ENCODE measurements around the gene DUSP9. TPM values are rescaled to one million over a fixed set of nuclear protein-coding genes. Genes with fewer than 3 reads are reported as not detected.

Gene DUSP9
- polyA plus RNA-seq, 1 donor (not counting 4 experiments of a cell fraction or from before 2014, with no cell fraction given) = 0.47 TPM

- H3K9me1 ChIP-seq (ENCODE audit: control insufficient read depth, extremely low read depth, insufficient read depth, low read length) = no peaks in the 10 kb centered on the region
- no peaks in the 10 kb centered on the region for H3K36me3 ChIP-seq (ENCODE audit: control insufficient read depth in 2 of 2, extremely low read depth in 1 of 2, insufficient read depth in 2 of 2, low read length in 2 of 2)
- FAIRE-seq (no peak), DNase-seq (ENCODE audit: low read depth, low spot score) (no peak)
- dilution Hi-C loops (cut with MboI; ENCODE audit: extremely low pct_ligation_motif_present, low sequenced_read_pairs) = no loop called here
- no peaks in the 10 kb centered on the region for H4K20me1 ChIP-seq (ENCODE audit: control insufficient read depth, extremely low read depth, insufficient read depth, low read length)
- H3K27me3 ChIP-seq (ENCODE audit: control insufficient read depth, extremely low read depth, insufficient read depth, low read length) = peaks cover 67% of the 10 kb centered on the region
- no peak overlapping the region for H3K4me3 ChIP-seq (ENCODE audit: control insufficient read depth in 2 of 3, extremely low read depth in 1 of 3, insufficient read depth in 2 of 3, low read depth in 1 of 3, low read length in 3 of 3)
- peak; percentile 23 for TF ChIP-seq EZH2 (IDR thresholded peaks at IDR 0.05; ENCODE audit: low read length)
- no peak for TF ChIP-seq CTCF (optimal IDR thresholded peaks at IDR 0.05 in 1 of 3, IDR thresholded peaks at IDR 0.05 in 1 of 3, conservative IDR thresholded peaks at IDR 0.05 in 1 of 3; ENCODE audit: extremely low read depth in 1 of 3, insufficient read depth in 2 of 3, low read length in 3 of 3)
- peaks cover 1% of the 10 kb centered on the region for H3K9me3 ChIP-seq (ENCODE audit: control insufficient read depth, low read depth, low read length)
- no peak overlapping the region for H2AFZ ChIP-seq (ENCODE audit: control insufficient read depth, low read length)
- H3K9ac ChIP-seq (ENCODE audit: control insufficient read depth, extremely low read depth, insufficient read depth, low read length) = no peak overlapping the region
- no peaks in the 10 kb centered on the region for H3K79me2 ChIP-seq (ENCODE audit: control insufficient read depth, insufficient read depth, low read length)
- peaks cover 9% of the 10 kb centered on the region for H3K4me1 ChIP-seq (ENCODE audit: control insufficient read depth, extremely low read depth, insufficient read depth, low read length)
- H3K4me2 ChIP-seq (ENCODE audit: control insufficient read depth, extremely low read depth, insufficient read depth, low read depth, low read length) = no peak overlapping the region
- no peak overlapping the region for H3K27ac ChIP-seq (ENCODE audit: control insufficient read depth, insufficient read depth, low read length)
These were observed 5.4 kb upstream of the DUSP9 start for GRCh38 chrX:153641627-153642026.

- Histone ChIP-seq H3K9ac (ENCODE audit: control insufficient read depth, extremely low read depth, insufficient read depth, low read length) (no peak overlapping the region), H2AFZ (ENCODE audit: control insufficient read depth, low read length) (no peak overlapping the region), H3K4me2 (ENCODE audit: control insufficient read depth, extremely low read depth, insufficient read depth, low read depth, low read length) (no peak overlapping the region), H3K9me3 (ENCODE audit: control insufficient read depth, low read depth, low read length) (peaks cover 1% of the 10 kb centered on the region), H3K4me1 (ENCODE audit: control insufficient read depth, extremely low read depth, insufficient read depth, low read length) (peaks cover 10% of the 10 kb centered on the region), H3K79me2 (ENCODE audit: control insufficient read depth, insufficient read depth, low read length) (no peaks in the 10 kb centered on the region), H3K4me3 (ENCODE audit: control insufficient read depth in 2 of 3, extremely low read depth in 1 of 3, insufficient read depth in 2 of 3, low read depth in 1 of 3, low read length in 3 of 3) (no peak overlapping the region), H3K27me3 (ENCODE audit: control insufficient read depth, extremely low read depth, insufficient read depth, low read length) (peaks cover 67% of the 10 kb centered on the region), H4K20me1 (ENCODE audit: control insufficient read depth, extremely low read depth, insufficient read depth, low read length) (no peaks in the 10 kb centered on the region), H3K27ac (ENCODE audit: control insufficient read depth, insufficient read depth, low read length) (no peak overlapping the region), H3K9me1 (ENCODE audit: control insufficient read depth, extremely low read depth, insufficient read depth, low read length) (no peaks in the 10 kb centered on the region), H3K36me3 (ENCODE audit: control insufficient read depth in 2 of 2, extremely low read depth in 1 of 2, insufficient read depth in 2 of 2, low read length in 2 of 2) (no peaks in the 10 kb centered on the region)
- FAIRE-seq = no peak
- DNase-seq (ENCODE audit: low read depth, low spot score) = no peak
- dilution Hi-C loops (cut with MboI; ENCODE audit: extremely low pct_ligation_motif_present, low sequenced_read_pairs) = no loop called here
- no peak for TF ChIP-seq CTCF (optimal IDR thresholded peaks at IDR 0.05 in 1 of 3, IDR thresholded peaks at IDR 0.05 in 1 of 3, conservative IDR thresholded peaks at IDR 0.05 in 1 of 3; ENCODE audit: extremely low read depth in 1 of 3, insufficient read depth in 2 of 3, low read length in 3 of 3)
- TF ChIP-seq EZH2 (IDR thresholded peaks at IDR 0.05; ENCODE audit: low read length) = no peak
These were observed 4.8 kb upstream of the DUSP9 start for GRCh38 chrX:153642051-153642654.

Data from keratinocyte (primary cell).